GM18951 (cell line): Measurements from ENCODE around the gene APMAP.

Experiments used
- POLR2A ChIP-seq: IDR thresholded peaks from 4 replicates; pipeline ENCODE4 v1.6.1; 2011; ENCODE audit warnings: mild to moderate bottlenecking; ENCODE audit not compliant: insufficient read length, insufficient read depth; ENCODE audit errors: extremely low read depth
- in situ Hi-C: fragments of 300-500 bp; cut with MboI; formaldehyde crosslinking; loops from one replicate; pipeline ENCODE4 v1.12.0; 2022; ENCODE audit warnings: low sequenced_read_pairs, mixed read lengths, inconsistent platforms; ENCODE audit not compliant: unreplicated experiment

Gene APMAP

GRCh38 chr20:24960302-24960801, 32.2 kb downstream of the APMAP start:
- no peak for TF ChIP-seq POLR2A
- in situ Hi-C loops: no loop called here

GRCh38 chr20:24959591-24960301, 32.8 kb downstream of the APMAP start:
- in situ Hi-C loops: no loop called here
- TF ChIP-seq POLR2A: no peak

- in situ Hi-C loops: no loop called here
- TF ChIP-seq POLR2A: no peak
Measured at GRCh38 chr20:24958506-24959385, 33.8 kb downstream of the APMAP start.

- in situ Hi-C loops: no loop called here
Measured at GRCh38 chr20:24957326-24958016, 35.1 kb downstream of the APMAP start.

GRCh38 chr20:24956001-24956841, 36.3 kb downstream of the APMAP start:
- in situ Hi-C loops: no loop called here
- no peak for TF ChIP-seq POLR2A

More at GRCh38 chr20:24957326-24958016, 35.1 kb downstream of the APMAP start:
- no peak for TF ChIP-seq POLR2A

GRCh38 chr20:24955045-24955444, 37.5 kb downstream of the APMAP start:
- TF ChIP-seq POLR2A: no peak
- in situ Hi-C loops: no loop called here

GRCh38 chr20:24954566-24954965, 38.0 kb downstream of the APMAP start:
- TF ChIP-seq POLR2A: no peak
- in situ Hi-C loops: no loop called here

GRCh38 chr20:24954151-24954550, 38.4 kb downstream of the APMAP start:
- no peak for TF ChIP-seq POLR2A
- in situ Hi-C loops: no loop called here

- in situ Hi-C loops: no loop called here
Measured at GRCh38 chr20:24953621-24954133, 38.9 kb downstream of the APMAP start.

GRCh38 chr20:24953209-24953575, 39.4 kb downstream of the APMAP start:
- TF ChIP-seq POLR2A: no peak
- in situ Hi-C loops: no loop called here

More at GRCh38 chr20:24953621-24954133, 38.9 kb downstream of the APMAP start:
- no peak for TF ChIP-seq POLR2A

GRCh38 chr20:24952376-24953208, 40.0 kb downstream of the APMAP start:
- in situ Hi-C loops: no loop called here
- TF ChIP-seq POLR2A: no peak

GRCh38 chr20:24951536-24952083, 40.9 kb downstream of the APMAP start:
- in situ Hi-C loops: no loop called here
- TF ChIP-seq POLR2A: no peak
